ENCODE measurements around the gene SHB. TPM values are rescaled to one million over a fixed set of nuclear protein-coding genes. Genes with fewer than 3 reads are reported as not detected.

Gene SHB
- total RNA-seq, 4 donors from 2014 or later: 12.3 to 22.9 (median 16.3) TPM

GRCh38 chr9:38026840-38027527 is 42.0 kb downstream of the SHB start:
- WGBS: 74% methylated on average over 4 of the region's 6 CpGs
- DNase-seq (ENCODE audit: low spot score in 2 of 2): no peak
- TF ChIP-seq POLR2A (IDR thresholded peaks at IDR 0.05) (no peak), EP300 (IDR thresholded peaks at IDR 0.05) (no peak), POLR2AphosphoS5 (IDR thresholded peaks at IDR 0.05) (no peak), CTCF (IDR thresholded peaks at IDR 0.05) (no peak)
- no peaks in the 10 kb centered on the region for H3K9me3 ChIP-seq
- peak overlapping the region; percentile 58 for H3K27ac ChIP-seq
- H3K4me1 ChIP-seq: peaks cover 64% of the 10 kb centered on the region
- H3K4me3 ChIP-seq: no peak overlapping the region
- H3K27me3 ChIP-seq: no peaks in the 10 kb centered on the region
- no peaks in the 10 kb centered on the region for H3K36me3 ChIP-seq

- peak overlapping the region; percentile 58 for H3K27ac ChIP-seq
- no peaks in the 10 kb centered on the region for H3K27me3 ChIP-seq
- WGBS: 25% methylated on average over 18 of the region's 18 CpGs
- H3K36me3 ChIP-seq: no peaks in the 10 kb centered on the region
- H3K4me3 ChIP-seq: no peak overlapping the region
- DNase-seq (ENCODE audit: low spot score in 2 of 2): no peak
- no peaks in the 10 kb centered on the region for H3K9me3 ChIP-seq
- no peak for TF ChIP-seq POLR2A (IDR thresholded peaks at IDR 0.05)
- TF ChIP-seq POLR2AphosphoS5 (IDR thresholded peaks at IDR 0.05): no peak
- no peak for TF ChIP-seq EP300 (IDR thresholded peaks at IDR 0.05)
- no peak for TF ChIP-seq CTCF (IDR thresholded peaks at IDR 0.05)
- H3K4me1 ChIP-seq: peaks cover 57% of the 10 kb centered on the region
Observed at GRCh38 chr9:38026021-38026809, 42.8 kb downstream of the SHB start.

- TF ChIP-seq POLR2AphosphoS5 (IDR thresholded peaks at IDR 0.05) (no peak), POLR2A (IDR thresholded peaks at IDR 0.05) (no peak), CTCF (IDR thresholded peaks at IDR 0.05) (no peak)
- no peaks in the 10 kb centered on the region for H3K9me3 ChIP-seq
- no peak for DNase-seq (ENCODE audit: low spot score in 2 of 2)
- no peaks in the 10 kb centered on the region for H3K36me3 ChIP-seq
- no peak overlapping the region for H3K4me3 ChIP-seq
- H3K27me3 ChIP-seq: no peaks in the 10 kb centered on the region
- peak overlapping the region; percentile 68 for H3K27ac ChIP-seq
- H3K4me1 ChIP-seq: peaks cover 63% of the 10 kb centered on the region
- WGBS: 84% methylated on average over 8 of the region's 8 CpGs
Observed at GRCh38 chr9:38025166-38025565, 43.9 kb downstream of the SHB start.

- Histone ChIP-seq H3K36me3 (no peaks in the 10 kb centered on the region), H3K9me3 (no peaks in the 10 kb centered on the region), H3K27ac (peak overlapping the region; percentile 68), H3K27me3 (no peaks in the 10 kb centered on the region), H3K4me3 (no peak overlapping the region), H3K4me1 (peaks cover 73% of the 10 kb centered on the region)
- no peak for DNase-seq (ENCODE audit: low spot score in 2 of 2)
- 30% methylated on average over 7 of the region's 7 CpGs for WGBS
- TF ChIP-seq CTCF (IDR thresholded peaks at IDR 0.05) (no peak), POLR2AphosphoS5 (IDR thresholded peaks at IDR 0.05) (no peak), EP300 (IDR thresholded peaks at IDR 0.05) (no peak), POLR2A (IDR thresholded peaks at IDR 0.05) (no peak)
Observed at GRCh38 chr9:38024036-38024681, 44.9 kb downstream of the SHB start.

GRCh38 chr9:38023661-38024035 is 45.4 kb downstream of the SHB start:
- TF ChIP-seq POLR2A (IDR thresholded peaks at IDR 0.05) (no peak), CTCF (IDR thresholded peaks at IDR 0.05) (no peak), POLR2AphosphoS5 (IDR thresholded peaks at IDR 0.05) (no peak), EP300 (IDR thresholded peaks at IDR 0.05) (no peak)
- no peaks in the 10 kb centered on the region for H3K27me3 ChIP-seq
- 58% methylated on average over 5 of the region's 5 CpGs for WGBS

More at GRCh38 chr9:38023661-38024035, 45.4 kb downstream of the SHB start:
- H3K36me3 ChIP-seq: no peaks in the 10 kb centered on the region
- peak overlapping the region; percentile 68 for H3K27ac ChIP-seq
- H3K4me3 ChIP-seq: no peak overlapping the region
- no peaks in the 10 kb centered on the region for H3K9me3 ChIP-seq
- peaks cover 78% of the 10 kb centered on the region for H3K4me1 ChIP-seq
- no peak for DNase-seq (ENCODE audit: low spot score in 2 of 2)
